Activated CD8-positive, alpha-beta memory T cell treated with anti-CD3 and anti-CD28 coated beads, Interleukin-2, amount 50 U/mL, for 1 hour (primary cell): ENCODE results near the gene ZG16B.

ENCODE experiments used
- DNase-seq: peaks from one replicate; pipeline ENCODE4 v3.0.0-alpha.2; 2020; ENCODE audit errors: extremely low read depth

The ZG16B gene

DNA sequence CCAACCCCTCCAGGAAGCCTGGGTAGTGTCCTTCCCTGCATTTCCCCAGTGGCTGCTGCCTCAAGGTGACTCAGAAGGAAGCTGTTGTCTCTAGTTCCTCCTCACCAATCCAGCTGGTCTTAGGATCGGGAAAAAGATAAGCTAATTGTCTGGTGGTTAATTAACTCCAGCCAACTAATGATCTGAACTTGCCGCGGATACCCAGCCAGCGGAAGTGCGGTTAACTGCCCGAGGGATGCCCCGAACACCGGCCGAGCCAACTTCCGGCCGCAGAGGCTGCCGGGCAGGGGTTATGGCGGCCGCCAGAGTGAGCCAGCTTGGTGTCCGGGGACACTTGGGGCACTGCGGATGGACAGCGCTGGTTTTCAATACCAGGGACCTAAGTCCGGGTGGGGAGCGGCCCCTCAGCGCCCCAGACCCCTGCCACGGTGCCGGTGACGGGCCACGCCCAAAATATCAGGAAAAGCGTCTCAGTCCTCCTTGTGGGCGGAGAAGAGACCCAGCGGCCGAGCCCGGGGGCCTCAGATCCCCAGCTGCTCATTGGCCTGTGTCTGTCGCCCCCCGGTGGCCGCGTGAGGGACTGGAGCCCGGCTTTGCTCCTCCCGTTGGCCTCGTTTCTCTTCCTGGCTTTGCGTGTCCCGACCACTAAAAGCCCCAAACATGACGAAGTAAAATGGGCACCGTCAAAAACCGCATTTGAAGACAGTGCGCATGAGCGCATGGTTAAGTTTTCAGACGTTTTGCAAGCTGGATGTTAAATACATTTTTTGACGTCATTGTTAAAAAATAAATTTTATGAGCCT, 38.1 kb downstream of the ZG16B start:
- peak; percentile 81 for DNase-seq

DNA sequence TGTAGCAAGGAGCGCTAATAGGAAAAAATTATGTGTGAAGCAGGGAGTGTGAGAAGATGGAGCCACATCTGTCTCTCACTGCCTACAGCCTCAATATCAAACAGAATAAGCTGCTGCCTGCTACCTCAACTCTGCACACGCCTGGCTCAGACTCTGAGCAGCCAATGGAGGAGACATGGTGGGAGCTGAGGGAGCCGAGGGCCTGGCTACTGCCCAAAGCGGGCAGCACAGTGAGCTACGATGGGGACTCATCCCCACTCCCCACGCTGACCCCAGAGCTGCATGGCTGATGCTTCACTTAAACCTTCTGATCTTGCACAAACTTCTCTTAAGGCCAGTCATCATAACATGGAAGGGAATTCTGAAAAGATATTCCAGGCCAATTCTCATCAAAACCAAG, 41.8 kb downstream of the ZG16B start:
- DNase-seq = no peak

DNA sequence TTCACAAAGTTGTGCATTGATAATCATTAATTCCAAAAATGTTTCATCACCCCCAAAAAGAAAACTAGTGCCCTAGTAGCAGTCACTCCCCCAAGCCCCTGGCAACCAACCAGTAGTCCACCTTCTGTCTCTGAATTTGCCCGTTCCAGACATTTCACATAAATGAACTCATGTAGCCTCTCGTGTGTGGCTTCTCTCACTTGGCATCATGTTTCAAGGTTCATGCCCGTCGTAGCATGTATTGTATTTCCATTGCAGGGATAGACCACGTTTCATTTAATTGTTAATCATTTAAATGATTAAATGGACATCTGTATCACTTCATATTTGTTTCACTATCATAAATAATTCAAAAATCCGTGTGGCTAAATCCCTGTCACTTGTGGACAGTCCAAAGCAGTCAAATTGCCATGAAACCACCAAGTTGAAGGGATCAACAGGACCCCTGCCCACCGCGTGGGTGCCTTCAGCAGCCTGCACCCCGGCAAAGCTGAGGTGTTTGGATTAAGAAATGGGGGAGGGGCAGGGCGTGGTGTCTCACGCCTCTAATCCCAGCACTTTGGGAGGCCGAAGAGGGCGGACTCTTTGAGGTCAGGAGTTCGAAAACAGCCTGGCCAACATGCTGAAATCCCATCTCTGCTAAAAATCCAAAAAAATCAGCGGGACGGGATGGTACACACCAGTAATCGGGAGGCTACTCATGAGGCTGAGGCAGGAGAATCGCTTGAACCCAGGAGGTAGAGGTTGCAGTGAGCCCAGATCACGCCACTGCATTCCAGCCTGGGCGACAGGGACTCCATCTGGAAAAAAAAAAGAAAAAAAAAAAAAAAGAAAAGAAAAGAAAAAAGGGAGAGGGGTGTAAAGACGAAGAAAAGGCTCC, 44.2 kb downstream of the ZG16B start:
- DNase-seq = no peak

DNA sequence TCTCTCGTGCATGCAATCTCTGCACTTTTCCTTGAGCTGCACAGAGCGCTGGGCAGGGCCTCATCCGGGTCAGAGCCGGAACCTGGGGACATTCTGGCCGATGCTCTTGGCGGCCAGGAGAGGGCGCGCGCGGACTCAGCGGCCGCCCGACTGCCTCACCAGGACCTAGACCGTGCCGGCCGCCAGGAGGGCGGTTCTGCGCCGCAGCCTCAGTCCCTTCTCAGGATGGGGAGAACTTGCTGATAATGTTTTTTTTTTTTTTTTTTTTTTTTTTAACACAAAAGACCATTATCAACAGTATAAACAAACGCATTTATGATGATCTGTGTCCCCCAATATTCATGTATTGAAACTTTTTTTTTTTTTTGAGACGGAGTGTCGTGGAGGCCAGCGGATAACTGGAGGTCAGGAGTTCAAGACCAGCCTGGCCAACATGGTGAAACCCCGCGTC, 44.8 kb downstream of the ZG16B start:
- peak; percentile 18 for DNase-seq

DNA sequence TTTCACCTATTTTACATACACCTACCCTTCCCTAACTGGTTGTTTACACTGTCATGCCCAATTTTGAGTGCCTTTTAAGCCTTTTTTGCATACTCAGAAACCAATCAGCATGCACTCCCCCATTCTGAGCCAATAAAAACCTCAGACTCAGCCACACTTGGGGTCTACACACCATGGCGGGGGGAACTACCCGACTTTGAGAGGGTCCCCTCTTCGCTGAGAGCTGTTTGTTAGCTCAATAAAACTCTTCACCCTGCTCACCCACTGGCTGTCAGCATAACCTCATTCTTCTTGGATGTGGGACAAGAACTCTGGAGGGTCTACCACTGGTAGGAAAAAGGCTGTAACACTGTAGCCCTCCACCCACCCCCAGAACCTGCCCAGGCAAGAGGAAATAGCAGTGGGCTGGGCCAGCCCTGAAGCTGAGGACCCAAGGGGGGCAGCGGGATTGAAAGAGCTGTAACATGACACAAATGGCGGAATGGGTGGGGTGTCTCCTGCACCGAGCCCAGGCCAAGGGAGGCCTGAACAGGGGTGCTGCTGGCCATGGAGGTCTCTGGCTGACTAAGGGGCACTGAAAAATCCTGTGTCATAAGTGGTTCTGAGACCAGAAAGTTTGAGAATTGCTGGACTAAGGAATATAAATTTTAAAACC, 49.9 kb downstream of the ZG16B start:
- no peak for DNase-seq
